Measurements from ENCODE around the gene CFAP100.

- TF ChIP-seq POLR2A (IDR thresholded peaks at IDR 0.05; ENCODE audit: low read depth) (no peak), CTCF (IDR thresholded peaks at IDR 0.05) (no peak), POLR2AphosphoS5 (IDR thresholded peaks at IDR 0.05) (no peak)
Measured at GRCh38 chr3:126364731-126365301, 29.9 kb upstream of the CFAP100 start.
